Stimulated activated CD8-positive, alpha-beta memory T cell treated with anti-CD3 and anti-CD28 coated beads, Interleukin-7, amount 100 ng/mL, for 48 hours (primary cell): ENCODE measurements around the gene FTCD.

ENCODE experiments used
- DNase-seq, 2 donors: peaks; one replicate each; pipeline ENCODE4 v3.0.0-alpha.2; 2020; ENCODE audit warnings: low read depth in 1 of 2; ENCODE audit errors: extremely low read depth in 1 of 2

FTCD gene

GRCh38 chr21:46124926-46125845, 30.2 kb downstream of the FTCD start:
- DNase-seq: no peak

GRCh38 chr21:46124083-46124925, 31.1 kb downstream of the FTCD start:
- no peak for DNase-seq

GRCh38 chr21:46122758-46123683, 32.4 kb downstream of the FTCD start:
- DNase-seq: no peak

GRCh38 chr21:46122237-46122671, 33.1 kb downstream of the FTCD start:
- DNase-seq: no peak

GRCh38 chr21:46121286-46122221, 33.8 kb downstream of the FTCD start:
- no peak for DNase-seq

- no peak for DNase-seq
These were observed 34.8 kb downstream of the FTCD start for GRCh38 chr21:46120301-46121285.

GRCh38 chr21:46119637-46120271, 35.6 kb downstream of the FTCD start:
- DNase-seq: no peak

- DNase-seq: no peak
These were observed 36.2 kb downstream of the FTCD start for GRCh38 chr21:46119144-46119636.

- no peak for DNase-seq
These were observed 36.8 kb downstream of the FTCD start for GRCh38 chr21:46118316-46119143.

GRCh38 chr21:46117586-46118315, 37.6 kb downstream of the FTCD start:
- no peak for DNase-seq

- DNase-seq: no peak
These were observed 38.4 kb downstream of the FTCD start for GRCh38 chr21:46116776-46117585.

GRCh38 chr21:46116189-46116775, 39.1 kb downstream of the FTCD start:
- DNase-seq: no peak

- DNase-seq: no peak
These were observed 39.8 kb downstream of the FTCD start for GRCh38 chr21:46115441-46116188.

GRCh38 chr21:46114963-46115362, 40.4 kb downstream of the FTCD start:
- no peak for DNase-seq
